GM23338 (cell line): ENCODE measurements around the gene TAOK3. TPM values are rescaled to one million over a fixed set of nuclear protein-coding genes. Genes with fewer than 3 reads are reported as not detected.

ENCODE experiments used
- ATAC-seq: fragments of 200-7000 bp; cut with Tn5 transposase; 3 replicates; pipeline ENCODE4 v1.9.1; 2020
- DNase-seq: peaks from one replicate; pipeline ENCODE4 v3.0.0-alpha.2; 2015; ENCODE audit warnings: low spot score
- H2AFZ ChIP-seq: fragments of 200-600 bp; sonication (generic); 2 replicates; pipeline ENCODE4 v1.8.0; 2016; ENCODE audit warnings: antibody characterized with exemption, mild to moderate bottlenecking, moderate library complexity
- H3F3A ChIP-seq: fragments of 200-600 bp; sonication (generic); replicated peaks from 2 replicates; pipeline ENCODE4 v1.8.0; 2017; ENCODE audit warnings: antibody characterized with exemption, mixed run types, low read depth
- H3K27ac ChIP-seq: fragments of 200-600 bp; sonication (generic); 2 replicates; pipeline ENCODE4 v1.6.1; 2016; ENCODE audit warnings: low read depth
- H3K27me3 ChIP-seq: fragments of 200-600 bp; sonication (generic); 2 replicates; pipeline ENCODE4 v1.8.0; 2016; ENCODE audit warnings: mild to moderate bottlenecking, mixed run types, moderate library complexity; ENCODE audit not compliant: insufficient read depth
- H3K36me3 ChIP-seq: fragments of 200-600 bp; sonication (generic); 2 replicates; pipeline ENCODE4 v1.8.0; 2016; ENCODE audit warnings: mild to moderate bottlenecking; ENCODE audit not compliant: insufficient read depth
- H3K4me1 ChIP-seq: fragments of 200-600 bp; sonication (generic); 2 replicates; pipeline ENCODE4 v1.8.0; 2016; ENCODE audit warnings: mild to moderate bottlenecking, moderate library complexity; ENCODE audit not compliant: insufficient read depth
- H3K4me2 ChIP-seq: fragments of 200-600 bp; sonication (generic); 2 replicates; pipeline ENCODE4 v1.7.1; 2017; ENCODE audit warnings: mixed run types
- H3K4me3 ChIP-seq: fragments of 200-600 bp; sonication (generic); 2 replicates; pipeline ENCODE4 v1.6.1; 2016; ENCODE audit warnings: mixed run types
- H3K79me2 ChIP-seq: fragments of 200-600 bp; sonication (generic); replicated peaks from 2 replicates; pipeline ENCODE4 v1.8.0; 2017; ENCODE audit warnings: mild to moderate bottlenecking; ENCODE audit not compliant: insufficient read depth
- H3K9me2 ChIP-seq: fragments of 200-600 bp; sonication (generic); 2 replicates; pipeline ENCODE4 v1.8.0; 2017; ENCODE audit not compliant: insufficient read depth
- H4K20me1 ChIP-seq: fragments of 200-600 bp; sonication (generic); replicated peaks from 2 replicates; pipeline ENCODE4 v1.8.0; 2017; ENCODE audit warnings: mild to moderate bottlenecking; ENCODE audit not compliant: insufficient read depth
- H3K27ac Mint-ChIP-seq: 2 replicates; pipeline ENCODE4 v1.8.0; 2020; ENCODE audit warnings: inconsistent platforms, mild to moderate bottlenecking, moderate library complexity, mixed read lengths
- H3K27me3 Mint-ChIP-seq: 3 replicates; pipeline ENCODE4 v1.8.0; 2022; ENCODE audit warnings: low read depth, mild to moderate bottlenecking, moderate library complexity, mixed read lengths, inconsistent platforms; ENCODE audit not compliant: insufficient read depth, poor library complexity
- H3K36me3 Mint-ChIP-seq: 3 replicates; pipeline ENCODE4 v1.8.0; 2021; ENCODE audit warnings: low read depth, mild to moderate bottlenecking, inconsistent platforms, moderate library complexity, mixed read lengths
- H3K4me1 Mint-ChIP-seq: 3 replicates; pipeline ENCODE4 v1.8.0; 2020; ENCODE audit warnings: mild to moderate bottlenecking, inconsistent platforms, mixed read lengths
- H3K4me3 Mint-ChIP-seq: 3 replicates; pipeline ENCODE4 v1.8.0; 2021; ENCODE audit warnings: moderate library complexity, mild to moderate bottlenecking, inconsistent platforms, mixed read lengths
- H3K9me3 Mint-ChIP-seq: 3 replicates; pipeline ENCODE4 v1.8.0; 2020; ENCODE audit warnings: moderate library complexity, mild to moderate bottlenecking, inconsistent platforms, mixed read lengths
- CREB1 ChIP-seq: fragments of 250-450 bp; sonication (Bioruptor Pico); IDR thresholded peaks from 2 replicates; pipeline ENCODE4 v1.5.0; 2020; ENCODE audit warnings: low read depth, mild to moderate bottlenecking, moderate library complexity
- CTCF ChIP-seq, 2 experiments: fragments of 200-600 bp in 1 of 2; sonication (generic) in 1 of 2; conservative IDR thresholded peaks; 2 replicates each; pipeline versions ENCODE4 v1.5.1 to v1.6.1; 2016 to 2017; ENCODE audit warnings: antibody characterized with exemption in 2 of 2, low read depth in 2 of 2, mild to moderate bottlenecking in 2 of 2, moderate library complexity in 1 of 2
- EZH2 ChIP-seq: fragments of 200-600 bp; sonication (generic); IDR thresholded peaks from one replicate; pipeline ENCODE4 v1.8.0; 2017; ENCODE audit warnings: antibody characterized with exemption, mild to moderate bottlenecking, low read depth; ENCODE audit not compliant: unreplicated experiment
- EZH2phosphoT487 ChIP-seq: fragments of 200-600 bp; sonication (generic); IDR thresholded peaks from one replicate; pipeline ENCODE4 v1.8.1; 2018; ENCODE audit warnings: antibody characterized with exemption; ENCODE audit not compliant: unreplicated experiment
- JUNB ChIP-seq: IDR thresholded peaks from one replicate; pipeline ENCODE4 v1.6.1; 2016; ENCODE audit warnings: antibody characterized with exemption; ENCODE audit not compliant: unreplicated experiment
- NANOG ChIP-seq: IDR thresholded peaks from 2 replicates; pipeline ENCODE4 v1.6.1; 2016; ENCODE audit warnings: antibody characterized with exemption, borderline replicate concordance
- POLR2AphosphoS5 ChIP-seq: IDR thresholded peaks from 2 replicates; pipeline ENCODE4 v1.6.1; 2016; ENCODE audit warnings: antibody characterized with exemption, low read depth
- STAT1 ChIP-seq: IDR thresholded peaks from one replicate; pipeline ENCODE4 v1.6.1; 2016; ENCODE audit warnings: antibody characterized with exemption; ENCODE audit not compliant: unreplicated experiment
- ZNF114 ChIP-seq: fragments of 250-450 bp; sonication (Bioruptor Pico); IDR thresholded peaks from 2 replicates; pipeline ENCODE4 v1.5.0; 2020; ENCODE audit warnings: mild to moderate bottlenecking, moderate library complexity
- ZNF331 ChIP-seq: fragments of 250-450 bp; sonication (Bioruptor Pico); IDR thresholded peaks from 2 replicates; pipeline ENCODE4 v1.5.0; 2020; ENCODE audit warnings: low read depth, mild to moderate bottlenecking, moderate library complexity
- ZNF462 ChIP-seq: fragments of 250-450 bp; sonication (Bioruptor Pico); IDR thresholded peaks from 2 replicates; pipeline ENCODE4 v1.5.0; 2020; ENCODE audit warnings: mild to moderate bottlenecking, moderate library complexity
- polyA plus RNA-seq: library from polyadenylated mRNA; unstranded; fragments of >200 nt; fragmentation: Nextera tagmentation; extraction: Ambion mirVana; gene quantifications from 2 replicates; pipeline ENCODE4 v1.2.1, GENCODE V29; 2016
- total RNA-seq: library from RNA; depleted of rRNA; stranded (reverse); fragments of >200 nt; shearing (Covaris generic); gene quantifications from 2 replicates; pipeline ENCODE4 v1.2.3, GENCODE V29; 2014
- TF ChIP-seq, protein P1 (sequence below): IDR thresholded peaks from 2 replicates; pipeline ENCODE4 v1.6.1; 2016; ENCODE audit warnings: antibody characterized with exemption
- TF ChIP-seq, protein P2 (sequence below): IDR thresholded peaks from one replicate; pipeline ENCODE4 v1.6.1; 2018; ENCODE audit warnings: antibody characterized with exemption; ENCODE audit not compliant: unreplicated experiment

The TAOK3 gene
- total and polyA plus RNA-seq, 2 experiments from 2014 or later = 7.6 to 20.4 TPM

- H3K79me2 ChIP-seq = no peaks in the 10 kb centered on the region
- no peaks in the 10 kb centered on the region for H3K27me3 ChIP-seq
- TF ChIP-seq EZH2 (no peak), POLR2AphosphoS5 (no peak), CTCF (conservative IDR thresholded peaks at IDR 0.05; ENCODE audit: low read depth in 2 of 2) (no peak), EZH2phosphoT487 (no peak), NANOG (no peak), ZNF462 (no peak), STAT1 (no peak), ZNF114 (CRISPR knock-in tag) (no peak), CREB1 (CRISPR knock-in tag) (no peak), JUNB (no peak), ZNF331 (CRISPR knock-in tag) (no peak)
- TF ChIP-seq, protein P1, sequence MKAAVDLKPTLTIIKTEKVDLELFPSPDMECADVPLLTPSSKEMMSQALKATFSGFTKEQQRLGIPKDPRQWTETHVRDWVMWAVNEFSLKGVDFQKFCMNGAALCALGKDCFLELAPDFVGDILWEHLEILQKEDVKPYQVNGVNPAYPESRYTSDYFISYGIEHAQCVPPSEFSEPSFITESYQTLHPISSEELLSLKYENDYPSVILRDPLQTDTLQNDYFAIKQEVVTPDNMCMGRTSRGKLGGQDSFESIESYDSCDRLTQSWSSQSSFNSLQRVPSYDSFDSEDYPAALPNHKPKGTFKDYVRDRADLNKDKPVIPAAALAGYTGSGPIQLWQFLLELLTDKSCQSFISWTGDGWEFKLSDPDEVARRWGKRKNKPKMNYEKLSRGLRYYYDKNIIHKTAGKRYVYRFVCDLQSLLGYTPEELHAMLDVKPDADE = no peak
- TF ChIP-seq, protein P2, sequence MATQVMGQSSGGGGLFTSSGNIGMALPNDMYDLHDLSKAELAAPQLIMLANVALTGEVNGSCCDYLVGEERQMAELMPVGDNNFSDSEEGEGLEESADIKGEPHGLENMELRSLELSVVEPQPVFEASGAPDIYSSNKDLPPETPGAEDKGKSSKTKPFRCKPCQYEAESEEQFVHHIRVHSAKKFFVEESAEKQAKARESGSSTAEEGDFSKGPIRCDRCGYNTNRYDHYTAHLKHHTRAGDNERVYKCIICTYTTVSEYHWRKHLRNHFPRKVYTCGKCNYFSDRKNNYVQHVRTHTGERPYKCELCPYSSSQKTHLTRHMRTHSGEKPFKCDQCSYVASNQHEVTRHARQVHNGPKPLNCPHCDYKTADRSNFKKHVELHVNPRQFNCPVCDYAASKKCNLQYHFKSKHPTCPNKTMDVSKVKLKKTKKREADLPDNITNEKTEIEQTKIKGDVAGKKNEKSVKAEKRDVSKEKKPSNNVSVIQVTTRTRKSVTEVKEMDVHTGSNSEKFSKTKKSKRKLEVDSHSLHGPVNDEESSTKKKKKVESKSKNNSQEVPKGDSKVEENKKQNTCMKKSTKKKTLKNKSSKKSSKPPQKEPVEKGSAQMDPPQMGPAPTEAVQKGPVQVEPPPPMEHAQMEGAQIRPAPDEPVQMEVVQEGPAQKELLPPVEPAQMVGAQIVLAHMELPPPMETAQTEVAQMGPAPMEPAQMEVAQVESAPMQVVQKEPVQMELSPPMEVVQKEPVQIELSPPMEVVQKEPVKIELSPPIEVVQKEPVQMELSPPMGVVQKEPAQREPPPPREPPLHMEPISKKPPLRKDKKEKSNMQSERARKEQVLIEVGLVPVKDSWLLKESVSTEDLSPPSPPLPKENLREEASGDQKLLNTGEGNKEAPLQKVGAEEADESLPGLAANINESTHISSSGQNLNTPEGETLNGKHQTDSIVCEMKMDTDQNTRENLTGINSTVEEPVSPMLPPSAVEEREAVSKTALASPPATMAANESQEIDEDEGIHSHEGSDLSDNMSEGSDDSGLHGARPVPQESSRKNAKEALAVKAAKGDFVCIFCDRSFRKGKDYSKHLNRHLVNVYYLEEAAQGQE = no peak
- peaks cover 12% of the 10 kb centered on the region for H3K4me1 ChIP-seq
- no peaks in the 10 kb centered on the region for H4K20me1 ChIP-seq
- peaks cover 14% of the 10 kb centered on the region for H3F3A ChIP-seq
- H3K9me2 ChIP-seq = no peaks in the 10 kb centered on the region
- no peak for ATAC-seq
- Mint-ChIP-seq H3K27ac (no peak overlapping the region), H3K4me1 (peaks cover 19% of the 10 kb centered on the region), H3K9me3 (peaks cover 9% of the 10 kb centered on the region; the same call in 2 of the 3 replicates), H3K27me3 (peaks cover 11% of the 10 kb centered on the region), H3K4me3 (no peak overlapping the region), H3K36me3 (peaks cover 25% of the 10 kb centered on the region)
- no peak overlapping the region for H2AFZ ChIP-seq
- no peak for DNase-seq
- H3K4me2 ChIP-seq = no peak overlapping the region
- no peak overlapping the region for H3K4me3 ChIP-seq
- no peaks in the 10 kb centered on the region for H3K36me3 ChIP-seq
- no peak overlapping the region for H3K27ac ChIP-seq
These were observed 248.3 kb downstream of the TAOK3 start for GRCh38 chr12:118124333-118124874.
